ENCODE results near the gene CHRNA4.

The CHRNA4 gene

DNA sequence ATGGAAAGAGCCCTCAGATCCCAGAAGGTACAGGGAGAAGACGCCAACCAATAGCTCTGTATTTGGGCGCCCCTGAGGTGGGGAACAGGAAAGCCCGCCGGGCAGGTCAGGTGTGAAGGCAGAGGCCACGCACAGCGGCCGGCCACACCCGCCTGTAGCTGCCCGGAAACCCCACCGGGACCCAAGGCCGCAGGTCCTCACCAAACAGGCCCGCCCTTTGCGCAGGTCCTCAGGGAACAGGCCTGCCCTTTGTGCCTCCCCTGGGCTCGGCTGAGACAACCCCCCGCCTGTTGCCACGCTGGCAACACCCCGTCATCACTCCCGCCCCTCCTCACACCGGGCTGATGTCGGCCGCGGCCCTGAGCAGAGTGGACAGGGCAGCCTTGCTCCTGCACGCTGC is 44.9 kb upstream of the CHRNA4 start:
- DNase-seq (ENCODE audit: low read depth) = no peak
- H3K4me3 ChIP-seq (ENCODE audit: low read depth, low read length) = no peak overlapping the region
- TF ChIP-seq, protein P1, sequence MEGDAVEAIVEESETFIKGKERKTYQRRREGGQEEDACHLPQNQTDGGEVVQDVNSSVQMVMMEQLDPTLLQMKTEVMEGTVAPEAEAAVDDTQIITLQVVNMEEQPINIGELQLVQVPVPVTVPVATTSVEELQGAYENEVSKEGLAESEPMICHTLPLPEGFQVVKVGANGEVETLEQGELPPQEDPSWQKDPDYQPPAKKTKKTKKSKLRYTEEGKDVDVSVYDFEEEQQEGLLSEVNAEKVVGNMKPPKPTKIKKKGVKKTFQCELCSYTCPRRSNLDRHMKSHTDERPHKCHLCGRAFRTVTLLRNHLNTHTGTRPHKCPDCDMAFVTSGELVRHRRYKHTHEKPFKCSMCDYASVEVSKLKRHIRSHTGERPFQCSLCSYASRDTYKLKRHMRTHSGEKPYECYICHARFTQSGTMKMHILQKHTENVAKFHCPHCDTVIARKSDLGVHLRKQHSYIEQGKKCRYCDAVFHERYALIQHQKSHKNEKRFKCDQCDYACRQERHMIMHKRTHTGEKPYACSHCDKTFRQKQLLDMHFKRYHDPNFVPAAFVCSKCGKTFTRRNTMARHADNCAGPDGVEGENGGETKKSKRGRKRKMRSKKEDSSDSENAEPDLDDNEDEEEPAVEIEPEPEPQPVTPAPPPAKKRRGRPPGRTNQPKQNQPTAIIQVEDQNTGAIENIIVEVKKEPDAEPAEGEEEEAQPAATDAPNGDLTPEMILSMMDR (IDR thresholded peaks at IDR 0.05; ENCODE audit: control insufficient read depth, extremely low read depth, insufficient read depth) = no peak

DNA sequence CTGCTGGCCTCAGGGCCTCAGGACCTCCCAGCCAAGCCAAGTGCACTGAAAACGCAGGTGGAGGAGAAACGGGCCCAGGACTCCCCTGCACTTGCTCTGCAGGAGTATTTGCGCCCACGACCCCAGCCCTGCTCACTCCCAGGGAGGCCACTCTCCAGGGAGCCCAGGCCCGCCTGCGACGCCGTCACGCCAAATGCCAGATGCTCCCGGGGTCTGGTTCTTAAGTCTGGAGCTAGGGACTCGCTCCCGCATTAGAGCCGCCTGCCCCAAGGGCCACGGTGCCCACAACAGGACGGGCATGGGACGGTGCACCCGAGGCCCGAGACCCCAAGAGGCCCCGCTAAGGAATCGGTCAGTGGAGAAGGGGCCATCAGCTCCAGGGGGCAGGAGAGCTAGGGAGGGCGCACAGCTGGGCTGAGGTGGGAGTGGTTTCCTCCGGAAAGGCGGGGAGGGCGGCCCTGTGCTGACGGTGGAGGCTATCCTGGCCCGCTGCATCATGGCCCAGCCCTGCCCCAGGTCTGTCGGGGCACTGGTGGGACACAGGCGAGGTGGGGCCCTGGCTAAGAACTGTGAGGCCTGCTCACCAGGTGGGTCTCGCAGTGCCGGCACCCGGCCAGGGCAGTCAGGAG is 44.1 kb upstream of the CHRNA4 start:
- no peak for DNase-seq (ENCODE audit: low read depth)
- H3K4me3 ChIP-seq (ENCODE audit: low read depth, low read length) = no peak overlapping the region
- TF ChIP-seq, protein P1 (IDR thresholded peaks at IDR 0.05; ENCODE audit: control insufficient read depth, extremely low read depth, insufficient read depth) = no peak

DNA sequence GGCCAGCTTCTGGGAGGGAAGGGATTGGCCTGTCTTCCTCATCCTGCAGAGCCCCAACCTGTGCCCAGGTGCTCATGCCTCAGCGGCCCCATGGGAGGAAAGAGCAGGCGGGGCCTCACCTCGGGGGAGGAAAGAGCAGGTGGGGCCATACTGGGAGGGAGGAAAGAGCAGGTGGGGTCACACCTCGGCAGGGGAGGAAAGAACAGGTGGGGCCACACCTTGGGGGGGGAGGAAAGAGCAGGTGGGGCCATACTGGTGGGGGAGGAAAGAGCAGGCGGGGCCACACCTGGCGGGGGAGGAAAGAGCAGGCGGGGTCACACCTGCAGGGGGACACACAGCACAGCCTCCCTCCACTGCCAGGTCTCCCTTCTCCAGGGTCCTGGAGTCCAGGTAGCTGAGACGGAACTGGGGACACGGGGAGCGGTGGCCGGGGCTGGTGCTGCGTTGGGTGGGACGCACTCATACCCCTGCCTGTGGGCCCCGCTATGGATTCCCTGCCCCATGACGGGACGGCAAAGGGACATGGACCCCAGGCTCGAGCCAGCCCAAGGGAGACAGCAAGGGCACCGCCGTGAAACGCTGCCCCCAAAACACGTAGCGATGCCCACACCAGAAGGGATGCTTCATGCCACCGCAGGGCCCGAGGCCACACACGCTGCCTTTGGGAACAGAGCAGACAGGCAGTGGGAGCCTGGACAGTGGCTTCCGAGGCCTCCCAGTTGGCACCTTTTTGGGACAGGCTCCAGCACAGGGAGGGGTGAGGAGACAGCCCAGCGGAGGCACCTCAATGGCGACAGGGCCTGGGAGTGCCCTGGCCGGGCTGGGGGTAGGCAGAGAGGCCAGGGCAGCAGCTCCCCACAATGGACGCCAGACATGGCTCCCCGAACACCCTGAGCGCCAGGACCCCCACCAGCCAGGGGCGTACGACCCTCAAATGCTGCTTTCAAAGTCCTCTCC is 43.3 kb upstream of the CHRNA4 start:
- TF ChIP-seq, protein P1 (IDR thresholded peaks at IDR 0.05; ENCODE audit: control insufficient read depth, extremely low read depth, insufficient read depth) = no peak
- DNase-seq (ENCODE audit: low read depth) = no peak
- no peak overlapping the region for H3K4me3 ChIP-seq (ENCODE audit: low read depth, low read length)

DNA sequence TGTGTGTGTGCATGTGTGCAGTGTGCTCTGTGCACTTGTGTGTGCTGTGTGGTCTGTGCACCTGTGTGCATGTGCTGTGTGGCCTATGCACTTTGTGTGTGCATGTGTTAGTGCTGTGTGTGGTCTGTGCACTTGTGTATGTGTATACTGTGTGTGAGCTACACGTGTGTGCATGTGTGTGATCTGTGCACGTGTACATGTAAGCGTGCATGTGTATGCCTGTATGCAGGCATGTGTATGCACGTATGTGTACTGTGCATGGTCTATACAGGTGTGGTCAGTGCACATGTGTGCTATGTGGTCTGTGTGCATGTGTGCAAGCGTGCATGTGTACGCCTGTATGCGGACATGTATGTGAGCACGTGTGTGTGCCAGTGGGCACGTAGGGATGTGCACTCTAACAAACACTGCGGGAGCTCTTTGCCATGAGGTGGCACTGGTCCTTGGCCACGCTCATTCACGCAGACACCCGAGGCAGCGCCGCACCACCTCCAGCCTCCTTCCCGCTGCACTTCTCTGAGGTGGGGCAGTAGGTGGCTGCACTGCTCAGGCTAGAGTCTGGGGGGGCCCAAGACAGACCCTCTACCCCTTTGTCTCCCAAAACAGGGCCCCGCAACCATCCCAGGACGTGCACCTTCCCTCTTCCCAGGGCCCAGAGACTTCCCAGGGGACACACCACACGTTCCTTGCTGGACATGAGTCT is 42.4 kb upstream of the CHRNA4 start:
- DNase-seq (ENCODE audit: low read depth) = no peak
- no peak overlapping the region for H3K4me3 ChIP-seq (ENCODE audit: low read depth, low read length)
- TF ChIP-seq, protein P1 (IDR thresholded peaks at IDR 0.05; ENCODE audit: control insufficient read depth, extremely low read depth, insufficient read depth) = no peak

DNA sequence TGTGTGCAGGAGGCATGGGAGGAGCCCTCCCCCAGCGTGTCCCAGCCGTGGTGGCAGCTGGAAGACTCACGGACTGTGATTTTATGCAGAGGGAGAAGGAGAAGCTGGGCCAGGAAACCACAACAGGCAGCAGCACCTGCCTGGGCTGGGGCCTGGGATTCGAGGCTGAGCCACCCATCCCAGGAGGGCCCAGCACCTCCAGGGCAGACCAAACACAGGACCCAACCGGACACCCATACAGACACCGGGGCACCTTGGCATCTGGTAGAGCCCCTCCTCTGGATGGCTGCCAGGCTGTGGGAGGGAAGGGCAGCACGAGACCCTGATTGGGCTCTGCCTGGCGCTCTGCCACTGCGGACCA is 41.7 kb upstream of the CHRNA4 start:
- no peak overlapping the region for H3K4me3 ChIP-seq (ENCODE audit: low read depth, low read length)
- no peak for DNase-seq (ENCODE audit: low read depth)
- TF ChIP-seq, protein P1 (IDR thresholded peaks at IDR 0.05; ENCODE audit: control insufficient read depth, extremely low read depth, insufficient read depth) = no peak

DNA sequence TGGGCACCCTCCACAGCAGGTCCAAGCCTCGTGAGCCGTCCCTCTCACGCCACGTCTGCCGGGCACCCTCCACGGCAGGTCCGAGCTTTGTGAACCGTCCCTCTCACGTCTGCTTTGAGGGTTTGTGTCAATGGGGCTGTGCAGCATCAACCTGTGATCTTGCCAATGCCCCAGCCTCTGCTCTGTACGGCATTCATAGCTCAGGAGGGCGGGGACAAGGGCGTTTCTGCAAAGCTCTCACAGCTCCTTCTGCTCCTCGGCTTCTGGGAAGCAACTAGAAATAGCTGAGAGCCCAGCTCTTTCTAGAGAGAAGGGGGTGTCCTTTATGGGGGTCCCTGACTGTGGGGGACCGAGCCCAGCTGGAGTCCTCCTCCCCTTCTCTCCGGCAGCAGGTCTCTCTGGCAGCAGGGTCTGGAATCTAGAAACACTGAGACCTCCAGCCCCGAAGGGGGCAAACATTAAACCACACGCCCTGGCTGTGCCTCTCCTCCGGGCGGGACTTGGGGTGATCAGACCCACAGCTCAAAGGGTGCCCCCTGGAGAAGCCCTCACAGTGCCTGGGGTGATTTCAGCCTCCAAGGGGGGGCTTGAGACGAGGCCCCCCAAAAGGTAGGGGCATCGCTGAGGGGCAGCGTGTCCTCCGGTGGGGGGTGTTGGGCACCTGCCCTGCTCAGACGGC is 41.2 kb upstream of the CHRNA4 start:
- TF ChIP-seq, protein P1 (IDR thresholded peaks at IDR 0.05; ENCODE audit: control insufficient read depth, extremely low read depth, insufficient read depth) = no peak
- DNase-seq (ENCODE audit: low read depth) = no peak
- no peak overlapping the region for H3K4me3 ChIP-seq (ENCODE audit: low read depth, low read length)

All from LNCaP clone FGC (cell line).